Mesenchymal stem cell (in vitro differentiated cells and primary cell): ENCODE data around the gene C6orf15.
A peak's percentile ranks its signal among the peaks of the same experiment; 100 is the strongest.

Experiments used
- DNase-seq: peaks from one replicate; pipeline ENCODE4 v3.0.0-alpha.2; 2013
- H2AFZ ChIP-seq: one replicate; pipeline ENCODE4 v1.6.1; 2013; ENCODE audit warnings: low read depth, mild to moderate bottlenecking, control low read depth, inconsistent platforms, low read length, moderate library complexity
- H2AK5ac ChIP-seq: 2 replicates; pipeline ENCODE4 v1.6.1; 2013; ENCODE audit warnings: low read length, moderate library complexity, mild to moderate bottlenecking, inconsistent platforms; ENCODE audit not compliant: severe bottlenecking
- H2BK120ac ChIP-seq: one replicate; pipeline ENCODE4 v1.6.1; 2013; ENCODE audit warnings: low read depth, mild to moderate bottlenecking, inconsistent platforms, low read length, moderate library complexity
- H2BK12ac ChIP-seq, 2 experiments: one replicate each; pipeline ENCODE4 v1.6.1; 2013; ENCODE audit warnings: inconsistent platforms in 2 of 2, low read length in 2 of 2, mild to moderate bottlenecking in 2 of 2, moderate library complexity in 2 of 2, control low read depth in 1 of 2
- H2BK15ac ChIP-seq: one replicate; pipeline ENCODE4 v1.6.1; 2013; ENCODE audit warnings: mild to moderate bottlenecking, low read depth, inconsistent platforms; ENCODE audit not compliant: poor library complexity, severe bottlenecking
- H2BK5ac ChIP-seq: 2 replicates; pipeline ENCODE4 v1.6.1; 2013; ENCODE audit warnings: low read depth, mild to moderate bottlenecking, low read length, control low read depth, inconsistent platforms; ENCODE audit not compliant: poor library complexity, severe bottlenecking
- H3K14ac ChIP-seq, 2 experiments: one replicate each; pipeline ENCODE4 v1.6.1; 2013; ENCODE audit warnings: inconsistent platforms in 2 of 2, low read length in 2 of 2, control low read depth in 1 of 2, mild to moderate bottlenecking in 1 of 2, moderate library complexity in 1 of 2
- H3K18ac ChIP-seq, 2 experiments: one replicate each; pipeline ENCODE4 v1.6.1; 2013; ENCODE audit warnings: inconsistent platforms in 2 of 2, low read length in 2 of 2, control low read depth in 1 of 2, low read depth in 1 of 2, mild to moderate bottlenecking in 1 of 2
- H3K23ac ChIP-seq, 2 experiments: one replicate each; pipeline ENCODE4 v1.6.1; 2013; ENCODE audit warnings: inconsistent platforms in 2 of 2, low read length in 2 of 2, mild to moderate bottlenecking in 2 of 2, moderate library complexity in 2 of 2, control low read depth in 1 of 2
- H3K27ac ChIP-seq: 2 replicates; pipeline ENCODE4 v1.5.1; 2013; ENCODE audit warnings: mild to moderate bottlenecking, moderate library complexity, low read length, control low read depth, inconsistent platforms; ENCODE audit not compliant: poor library complexity, severe bottlenecking
- H3K27me3 ChIP-seq, 2 experiments: 2 replicates each; pipeline versions ENCODE4 v1.6.1 to v1.7.0; 2013; ENCODE audit warnings: low read length in 2 of 2, mild to moderate bottlenecking in 2 of 2, moderate library complexity in 2 of 2, control low read depth in 1 of 2, inconsistent platforms in 1 of 2; ENCODE audit not compliant: control insufficient read depth in 1 of 2, insufficient read depth in 1 of 2
- H3K36me3 ChIP-seq, 2 experiments: 2 replicates each; pipeline versions ENCODE4 v1.6.1 to v1.7.0; 2013; ENCODE audit warnings: low read length in 2 of 2, control low read depth in 1 of 2, inconsistent platforms in 1 of 2, low read depth in 1 of 2, mild to moderate bottlenecking in 1 of 2; ENCODE audit not compliant: insufficient read depth in 2 of 2, control insufficient read depth in 1 of 2
- H3K4ac ChIP-seq, 2 experiments: one replicate each; pipeline ENCODE4 v1.6.1; 2013; ENCODE audit warnings: inconsistent platforms in 2 of 2, low read length in 2 of 2, mild to moderate bottlenecking in 2 of 2, moderate library complexity in 2 of 2, control low read depth in 1 of 2, low read depth in 1 of 2
- H3K4me1 ChIP-seq: 2 replicates; pipeline ENCODE4 v1.6.1; 2013; ENCODE audit warnings: low read depth, low read length, control low read depth; ENCODE audit not compliant: control insufficient read depth, insufficient read depth
- H3K4me2 ChIP-seq: 2 replicates; pipeline ENCODE4 v1.6.1; 2013; ENCODE audit warnings: low read length, mild to moderate bottlenecking, inconsistent platforms; ENCODE audit not compliant: poor library complexity, severe bottlenecking
- H3K4me3 ChIP-seq, 2 experiments: 2 replicates each; pipeline versions ENCODE4 v1.5.1 to v1.7.0; 2013; ENCODE audit warnings: low read length in 2 of 2, mild to moderate bottlenecking in 2 of 2, control low read depth in 1 of 2, low read depth in 1 of 2; ENCODE audit not compliant: insufficient read depth in 1 of 2
- H3K79me1 ChIP-seq: replicated peaks from 2 replicates; pipeline ENCODE4 v1.6.1; 2013; ENCODE audit warnings: mild to moderate bottlenecking, control low read depth, low read length, inconsistent platforms; ENCODE audit not compliant: poor library complexity, severe bottlenecking
- H3K9ac ChIP-seq: 2 replicates; pipeline ENCODE4 v1.7.0; 2013; ENCODE audit warnings: mild to moderate bottlenecking, low read length, moderate library complexity
- H3K9me3 ChIP-seq: 2 replicates; pipeline ENCODE4 v1.7.0; 2013; ENCODE audit warnings: mild to moderate bottlenecking, low read length; ENCODE audit not compliant: control insufficient read depth
- H4K8ac ChIP-seq: one replicate; pipeline ENCODE4 v1.6.1; 2013; ENCODE audit warnings: inconsistent platforms, mild to moderate bottlenecking, low read length, moderate library complexity
- H4K91ac ChIP-seq: one replicate; pipeline ENCODE4 v1.6.1; 2013; ENCODE audit warnings: mild to moderate bottlenecking, low read length, inconsistent platforms
- WGBS: methylation state at CpG from one replicate; pipeline ENCODE4 v1.1.7; 2013; ENCODE audit warnings: mixed read lengths; 5-methylcytosine and 5-hydroxymethylcytosine counted together

The C6orf15 gene

GRCh38 chr6:31126396-31127175 lies 14.2 kb upstream of the C6orf15 start:
- no peak overlapping the region for H3K23ac ChIP-seq
- H3K18ac ChIP-seq: no peak overlapping the region
- peaks cover 13 to 36% of the 10 kb centered on the region in 2 experiments for H3K27me3 ChIP-seq
- H3K9ac ChIP-seq: no peak overlapping the region
- DNase-seq: no peak
- H3K4me3 ChIP-seq: no peak overlapping the region
- H2AK5ac ChIP-seq: peak overlapping the region; percentile 8
- H2BK5ac ChIP-seq: no peak overlapping the region
- H2AFZ ChIP-seq: no peak overlapping the region
- H3K4me2 ChIP-seq: no peak overlapping the region
- H3K79me1 ChIP-seq: no peaks in the 10 kb centered on the region
- H2BK12ac ChIP-seq: no peak overlapping the region
- 71% methylated on average over 16 of the region's 16 CpGs for WGBS
- H3K14ac ChIP-seq: no peak overlapping the region
- peaks cover 36% of the 10 kb centered on the region for H3K4me1 ChIP-seq
- H4K91ac ChIP-seq: peak overlapping the region; percentile 28
- H2BK15ac ChIP-seq: no peak overlapping the region
- H3K4ac ChIP-seq: no peak overlapping the region
- peaks cover 0 to 2% of the 10 kb centered on the region in 2 experiments for H3K36me3 ChIP-seq
- H2BK120ac ChIP-seq: no peak overlapping the region
- H4K8ac ChIP-seq: no peak overlapping the region
- no peaks in the 10 kb centered on the region for H3K9me3 ChIP-seq
- no peak overlapping the region for H3K27ac ChIP-seq

GRCh38 chr6:31125586-31126363 lies 13.4 kb upstream of the C6orf15 start:
- DNase-seq: peak; percentile 77
- H3K23ac ChIP-seq: no peak overlapping the region
- no peak overlapping the region for H3K4me2 ChIP-seq
- H2AFZ ChIP-seq: no peak overlapping the region
- H3K4me3 ChIP-seq: no peak overlapping the region
- no peak overlapping the region for H4K8ac ChIP-seq
- no peak overlapping the region for H3K27ac ChIP-seq
- peaks cover 0 to 2% of the 10 kb centered on the region in 2 experiments for H3K36me3 ChIP-seq
- peak overlapping the region in 1 of 2 experiments; percentile 36 for H3K14ac ChIP-seq
- H3K27me3 ChIP-seq: peaks cover 13 to 36% of the 10 kb centered on the region in 2 experiments
- H2AK5ac ChIP-seq: no peak overlapping the region
- no peaks in the 10 kb centered on the region for H3K79me1 ChIP-seq
- H3K18ac ChIP-seq: no peak overlapping the region
- no peak overlapping the region for H3K9ac ChIP-seq
- H3K4ac ChIP-seq: no peak overlapping the region
- H2BK5ac ChIP-seq: no peak overlapping the region
- H2BK15ac ChIP-seq: no peak overlapping the region
- H3K4me1 ChIP-seq: peaks cover 36% of the 10 kb centered on the region
- WGBS: 77% methylated on average over 12 of the region's 12 CpGs
- no peaks in the 10 kb centered on the region for H3K9me3 ChIP-seq
- H2BK12ac ChIP-seq: no peak overlapping the region
- no peak overlapping the region for H2BK120ac ChIP-seq
- no peak overlapping the region for H4K91ac ChIP-seq

GRCh38 chr6:31125162-31125561 lies 12.8 kb upstream of the C6orf15 start:
- Histone ChIP-seq H2BK12ac (no peak overlapping the region), H3K4ac (no peak overlapping the region), H3K18ac (peak overlapping the region in 1 of 2 experiments; percentile 28), H3K79me1 (no peaks in the 10 kb centered on the region), H2AK5ac (peak overlapping the region; percentile 76), H3K9ac (no peak overlapping the region), H3K14ac (no peak overlapping the region), H3K4me2 (no peak overlapping the region), H4K8ac (no peak overlapping the region), H3K27ac (no peak overlapping the region), H3K23ac (no peak overlapping the region), H3K27me3 (peaks cover 13 to 36% of the 10 kb centered on the region in 2 experiments), H3K36me3 (peaks cover 0 to 2% of the 10 kb centered on the region in 2 experiments), H2BK15ac (no peak overlapping the region), H4K91ac (no peak overlapping the region), H2AFZ (no peak overlapping the region), H3K4me1 (peaks cover 38% of the 10 kb centered on the region), H2BK5ac (no peak overlapping the region), H3K9me3 (no peaks in the 10 kb centered on the region), H3K4me3 (no peak overlapping the region), H2BK120ac (no peak overlapping the region)
- no peak for DNase-seq
- WGBS: 68% methylated on average over 7 of the region's 8 CpGs
